H1 (cell line): ENCODE data around the gene HSDL2. TPM values are rescaled to one million over a fixed set of nuclear protein-coding genes. Genes with fewer than 3 reads are reported as not detected.

Experiments used
- polyA plus RNA-seq, 7 experiments: library from polyadenylated mRNA; depleted of rRNA in 3 of 7; stranded (reverse) in 5 of 7; unstranded in 2 of 7; fragments of >200 nt in 5 of 7; fragments of 200-250 nt in 2 of 7; gene quantifications; 1 replicate in 5 of 7; 2 replicates in 1 of 7; 4 replicates in 1 of 7; pipeline versions ENCODE4 v1.2.1 to v1.2.3, GENCODE V29; 2011 to 2013; ENCODE audit warnings: missing spikeins in 2 of 7, mixed read lengths in 2 of 7
- total RNA-seq: library from RNA; stranded (reverse); fragmentation: NEBNext Ultra II Directional; extraction: Animal tissue kit (Norgen Biotek cat#: 25700); gene quantifications from 2 replicates; pipeline ENCODE4 v1.2.1, GENCODE V29; 2021
- TF ChIP-seq, protein P1 (sequence below): IDR thresholded peaks from 2 replicates; pipeline ENCODE4 v1.6.1; 2011; ENCODE audit warnings: low read length, improper control_type of control experiment

The HSDL2 gene
- total and polyA plus RNA-seq, 2 of the 8 experiments (the other 6 are each of a cell fraction or from before 2014, with no cell fraction given) = 6.6 to 15.4 TPM

DNA sequence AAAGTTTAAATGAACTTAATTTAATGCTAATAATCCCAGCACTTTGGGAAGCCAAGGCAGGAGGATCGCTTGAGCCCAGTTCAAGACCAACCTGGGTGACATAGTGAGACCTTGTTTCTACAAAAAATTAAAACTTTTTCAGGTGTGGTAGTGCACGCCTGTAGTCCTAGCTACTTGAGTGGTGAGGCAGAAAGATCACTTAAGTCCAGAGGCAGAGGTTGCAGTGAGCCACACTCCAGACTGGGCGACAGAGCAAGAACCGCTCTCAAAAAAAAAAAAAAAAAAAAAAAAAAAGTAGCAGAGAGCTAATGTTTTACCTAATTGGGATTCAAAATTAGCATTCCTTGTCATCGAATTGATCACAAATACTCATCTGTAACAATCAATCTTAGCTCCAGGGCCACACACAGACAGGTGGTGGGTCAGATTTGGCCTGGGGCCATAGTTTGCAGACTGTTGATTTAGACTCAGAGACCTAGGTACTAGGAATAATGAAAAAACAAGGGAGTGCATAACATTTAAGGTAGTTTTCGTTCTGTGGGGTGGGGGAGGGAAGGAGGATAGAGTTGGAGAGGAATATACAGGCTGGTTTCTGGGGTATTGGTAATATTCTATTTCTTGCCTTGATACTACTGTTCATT is 21.4 kb downstream of the HSDL2 start (continued):
- TF ChIP-seq, protein P1, sequence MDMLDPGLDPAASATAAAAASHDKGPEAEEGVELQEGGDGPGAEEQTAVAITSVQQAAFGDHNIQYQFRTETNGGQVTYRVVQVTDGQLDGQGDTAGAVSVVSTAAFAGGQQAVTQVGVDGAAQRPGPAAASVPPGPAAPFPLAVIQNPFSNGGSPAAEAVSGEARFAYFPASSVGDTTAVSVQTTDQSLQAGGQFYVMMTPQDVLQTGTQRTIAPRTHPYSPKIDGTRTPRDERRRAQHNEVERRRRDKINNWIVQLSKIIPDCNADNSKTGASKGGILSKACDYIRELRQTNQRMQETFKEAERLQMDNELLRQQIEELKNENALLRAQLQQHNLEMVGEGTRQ = no peak
